Mucosa of stomach (tissue), 1 donor: Measurements from ENCODE around the gene FASTKD2.
"Not testable (repeated sequence)": the region's sequence is repeated elsewhere in the genome, so short reads cannot be mapped to it uniquely, and the experiment has no call there.

Experiments
- H3K27me3 ChIP-seq: one replicate; pipeline ENCODE4 v1.7.0; 2013; ENCODE audit warnings: mild to moderate bottlenecking, low read length; ENCODE audit not compliant: control insufficient read depth, insufficient read depth
- H3K36me3 ChIP-seq: one replicate; pipeline ENCODE4 v1.7.0; 2013; ENCODE audit warnings: low read length; ENCODE audit not compliant: control insufficient read depth, insufficient read depth
- H3K4me1 ChIP-seq: one replicate; pipeline ENCODE4 v1.7.0; 2013; ENCODE audit warnings: mild to moderate bottlenecking, low read length; ENCODE audit not compliant: control insufficient read depth, insufficient read depth
- H3K4me3 ChIP-seq: one replicate; pipeline ENCODE4 v1.7.0; 2013; ENCODE audit warnings: low read length
- H3K9ac ChIP-seq: one replicate; pipeline ENCODE4 v1.7.0; 2013; ENCODE audit warnings: mild to moderate bottlenecking, low read length, moderate library complexity
- H3K9me3 ChIP-seq: one replicate; pipeline ENCODE4 v1.7.0; 2013; ENCODE audit warnings: mild to moderate bottlenecking, low read length, moderate library complexity; ENCODE audit not compliant: control insufficient read depth
- donor health status: Pancreatic carcinoma.

FASTKD2 gene

GRCh38 chr2:206799083-206799482 lies 33.7 kb downstream of the FASTKD2 start:
- H3K27me3 ChIP-seq: no peaks in the 10 kb centered on the region
- H3K9ac ChIP-seq: no peak overlapping the region
- H3K9me3 ChIP-seq: no peaks in the 10 kb centered on the region
- no peak overlapping the region for H3K4me3 ChIP-seq
- no peaks in the 10 kb centered on the region for H3K36me3 ChIP-seq
- H3K4me1 ChIP-seq: no peaks in the 10 kb centered on the region

- Histone ChIP-seq H3K9ac (no peak overlapping the region), H3K4me1 (no peaks in the 10 kb centered on the region), H3K27me3 (no peaks in the 10 kb centered on the region), H3K9me3 (no peaks in the 10 kb centered on the region), H3K36me3 (no peaks in the 10 kb centered on the region), H3K4me3 (no peak overlapping the region)
Measured at GRCh38 chr2:206800506-206801417, 35.4 kb downstream of the FASTKD2 start.

GRCh38 chr2:206801418-206802189 lies 36.2 kb downstream of the FASTKD2 start:
- H3K4me1 ChIP-seq: no peaks in the 10 kb centered on the region
- H3K4me3 ChIP-seq: no peak overlapping the region
- no peak overlapping the region for H3K9ac ChIP-seq
- no peaks in the 10 kb centered on the region for H3K9me3 ChIP-seq
- H3K36me3 ChIP-seq: no peaks in the 10 kb centered on the region
- H3K27me3 ChIP-seq: no peaks in the 10 kb centered on the region

GRCh38 chr2:206802654-206803514 lies 37.5 kb downstream of the FASTKD2 start:
- H3K36me3 ChIP-seq: no peaks in the 10 kb centered on the region
- no peaks in the 10 kb centered on the region for H3K9me3 ChIP-seq
- no peak overlapping the region for H3K9ac ChIP-seq
- no peak overlapping the region for H3K4me3 ChIP-seq
- H3K4me1 ChIP-seq: no peaks in the 10 kb centered on the region
- no peaks in the 10 kb centered on the region for H3K27me3 ChIP-seq

GRCh38 chr2:206804326-206804725 lies 38.9 kb downstream of the FASTKD2 start:
- Histone ChIP-seq H3K9me3 (no peaks in the 10 kb centered on the region), H3K4me3 (no peak overlapping the region), H3K4me1 (no peaks in the 10 kb centered on the region), H3K9ac (no peak overlapping the region), H3K27me3 (no peaks in the 10 kb centered on the region), H3K36me3 (no peaks in the 10 kb centered on the region)

- Histone ChIP-seq H3K4me1 (no peaks in the 10 kb centered on the region), H3K9me3 (no peaks in the 10 kb centered on the region), H3K4me3 (no peak overlapping the region), H3K36me3 (no peaks in the 10 kb centered on the region), H3K9ac (no peak overlapping the region), H3K27me3 (no peaks in the 10 kb centered on the region)
Measured at GRCh38 chr2:206805887-206806607, 40.6 kb downstream of the FASTKD2 start.

GRCh38 chr2:206807624-206808023 lies 42.2 kb downstream of the FASTKD2 start:
- not testable (repeated sequence) for H3K4me1 ChIP-seq, H3K4me3 ChIP-seq, H3K36me3 ChIP-seq, H3K27me3 ChIP-seq, H3K9me3 ChIP-seq, H3K9ac ChIP-seq

- H3K4me3 ChIP-seq, H3K27me3 ChIP-seq, H3K9me3 ChIP-seq, H3K4me1 ChIP-seq, H3K9ac ChIP-seq, H3K36me3 ChIP-seq: not testable (repeated sequence)
Measured at GRCh38 chr2:206812471-206812870, 47.1 kb downstream of the FASTKD2 start.

GRCh38 chr2:206814498-206814897 lies 49.1 kb downstream of the FASTKD2 start:
- Histone ChIP-seq H3K36me3 (no peaks in the 10 kb centered on the region), H3K27me3 (no peaks in the 10 kb centered on the region), H3K9me3 (no peaks in the 10 kb centered on the region), H3K9ac (no peak overlapping the region), H3K4me1 (no peaks in the 10 kb centered on the region), H3K4me3 (no peak overlapping the region)

- Histone ChIP-seq H3K9ac (no peak overlapping the region), H3K9me3 (no peaks in the 10 kb centered on the region), H3K36me3 (no peaks in the 10 kb centered on the region), H3K4me3 (no peak overlapping the region), H3K4me1 (no peaks in the 10 kb centered on the region), H3K27me3 (no peaks in the 10 kb centered on the region)
Measured at GRCh38 chr2:206820807-206821206, 55.4 kb downstream of the FASTKD2 start.

GRCh38 chr2:206823178-206823577 lies 57.8 kb downstream of the FASTKD2 start:
- H3K36me3 ChIP-seq: no peaks in the 10 kb centered on the region
- H3K9ac ChIP-seq: no peak overlapping the region
- H3K4me1 ChIP-seq: no peaks in the 10 kb centered on the region
- no peaks in the 10 kb centered on the region for H3K27me3 ChIP-seq
- no peak overlapping the region for H3K4me3 ChIP-seq
- H3K9me3 ChIP-seq: no peaks in the 10 kb centered on the region
